OCI-LY7 (cell line): ENCODE data around the gene ARHGEF17.

Experiments
- EZH2phosphoT487 ChIP-seq: fragments of 200-600 bp; sonication (generic); IDR thresholded peaks from 2 replicates; pipeline ENCODE4 v1.6.1; 2018; ENCODE audit warnings: low read depth, borderline replicate concordance, mild to moderate bottlenecking, mixed run types, antibody characterized with exemption, low read length, moderate library complexity, mixed read lengths
- TF ChIP-seq, protein P1 (sequence below): fragments of 200-600 bp; sonication (generic); conservative IDR thresholded peaks from 2 replicates; pipeline ENCODE4 v1.5.1; 2014; ENCODE audit warnings: mild to moderate bottlenecking, antibody characterized with exemption, low read length, moderate library complexity, mixed read lengths

DNA sequence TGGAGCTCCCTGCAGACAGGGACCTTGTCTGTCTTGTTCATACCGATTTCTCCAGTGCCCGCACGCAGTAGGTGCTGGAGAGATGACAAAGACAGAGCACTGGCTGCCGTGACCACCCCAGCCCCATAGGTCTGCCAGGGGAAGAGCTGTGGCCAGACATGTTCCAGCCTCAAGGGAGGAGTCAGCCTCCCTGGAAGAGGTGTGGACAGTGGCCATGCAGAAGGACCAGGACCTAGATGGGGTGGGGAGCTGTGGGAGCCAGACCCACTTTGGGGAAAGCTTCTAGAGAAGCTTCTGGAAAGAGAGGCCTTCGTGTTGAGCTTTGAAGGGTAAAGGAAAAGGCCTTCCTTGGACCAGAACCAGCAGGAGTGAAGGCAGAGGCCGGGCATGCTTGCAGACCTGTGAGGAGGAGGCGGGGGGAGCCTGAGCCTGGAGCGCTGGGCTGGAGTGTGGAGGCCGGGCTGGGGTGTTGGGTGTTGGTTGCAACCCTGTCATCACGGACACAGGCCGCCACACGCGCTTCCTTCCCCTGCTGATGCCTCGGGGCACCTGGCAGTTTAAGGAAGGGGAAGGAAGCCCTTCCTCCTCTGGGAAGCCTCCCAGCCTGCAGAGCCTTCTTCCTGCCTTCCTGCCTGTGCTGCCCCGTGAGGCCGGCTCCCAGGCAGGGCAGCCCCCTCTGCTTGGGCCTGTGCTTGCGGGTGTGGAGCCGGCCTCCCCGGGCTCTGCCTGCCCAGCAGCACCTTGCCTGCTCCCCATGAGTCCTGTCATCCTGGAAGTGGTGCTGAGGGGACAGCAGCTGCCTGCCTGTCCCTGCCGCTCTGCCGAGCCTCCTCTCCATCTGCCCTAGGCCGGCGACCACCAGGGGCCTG is 80.4 kb downstream of the ARHGEF17 start:
- TF ChIP-seq, protein P1, sequence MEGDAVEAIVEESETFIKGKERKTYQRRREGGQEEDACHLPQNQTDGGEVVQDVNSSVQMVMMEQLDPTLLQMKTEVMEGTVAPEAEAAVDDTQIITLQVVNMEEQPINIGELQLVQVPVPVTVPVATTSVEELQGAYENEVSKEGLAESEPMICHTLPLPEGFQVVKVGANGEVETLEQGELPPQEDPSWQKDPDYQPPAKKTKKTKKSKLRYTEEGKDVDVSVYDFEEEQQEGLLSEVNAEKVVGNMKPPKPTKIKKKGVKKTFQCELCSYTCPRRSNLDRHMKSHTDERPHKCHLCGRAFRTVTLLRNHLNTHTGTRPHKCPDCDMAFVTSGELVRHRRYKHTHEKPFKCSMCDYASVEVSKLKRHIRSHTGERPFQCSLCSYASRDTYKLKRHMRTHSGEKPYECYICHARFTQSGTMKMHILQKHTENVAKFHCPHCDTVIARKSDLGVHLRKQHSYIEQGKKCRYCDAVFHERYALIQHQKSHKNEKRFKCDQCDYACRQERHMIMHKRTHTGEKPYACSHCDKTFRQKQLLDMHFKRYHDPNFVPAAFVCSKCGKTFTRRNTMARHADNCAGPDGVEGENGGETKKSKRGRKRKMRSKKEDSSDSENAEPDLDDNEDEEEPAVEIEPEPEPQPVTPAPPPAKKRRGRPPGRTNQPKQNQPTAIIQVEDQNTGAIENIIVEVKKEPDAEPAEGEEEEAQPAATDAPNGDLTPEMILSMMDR, result no peak
- TF ChIP-seq EZH2phosphoT487, result no peak
